Measurements from ENCODE around the gene SLC32A1. TPM values are rescaled to one million over a fixed set of nuclear protein-coding genes. Genes with fewer than 3 reads are reported as not detected.
A peak's percentile ranks its signal among the peaks of the same experiment; 100 is the strongest.

SLC32A1 gene
- total RNA-seq, 2 donors from 2014 or later, result not detected

GRCh38 chr20:38728911-38729642 lies 4.8 kb downstream of the SLC32A1 start:
- H3K27ac Mint-ChIP-seq, result peak overlapping the region in 1 of 2 donors; percentile 15
- peak overlapping the region; percentile 73 for H3K4me3 Mint-ChIP-seq
- H3K9me3 Mint-ChIP-seq, result no peaks in the 10 kb centered on the region
- H3K36me3 Mint-ChIP-seq, result peaks cover 5% of the 10 kb centered on the region
- peaks cover 49 to 56% of the 10 kb centered on the region in 2 donors for H3K4me1 Mint-ChIP-seq (ENCODE audit: low read depth in 2 of 2)
- DNase-seq (ENCODE audit: low spot score) (no peak), ATAC-seq (no peak)
- peaks cover 70 to 81% of the 10 kb centered on the region in 2 donors for H3K27me3 Mint-ChIP-seq

GRCh38 chr20:38729767-38730166 lies 5.5 kb downstream of the SLC32A1 start:
- no peak overlapping the region for H3K27ac Mint-ChIP-seq
- peaks cover 69 to 88% of the 10 kb centered on the region in 2 donors for H3K27me3 Mint-ChIP-seq
- DNase-seq (ENCODE audit: low spot score) (no peak), ATAC-seq (no peak)
- H3K4me3 Mint-ChIP-seq, result peak overlapping the region; percentile 73
- H3K36me3 Mint-ChIP-seq, result peaks cover 5% of the 10 kb centered on the region
- H3K9me3 Mint-ChIP-seq, result no peaks in the 10 kb centered on the region
- H3K4me1 Mint-ChIP-seq (ENCODE audit: low read depth in 2 of 2), result peaks cover 49 to 53% of the 10 kb centered on the region in 2 donors

- no peak overlapping the region for H3K27ac Mint-ChIP-seq
- H3K27me3 Mint-ChIP-seq, result peaks cover 71 to 91% of the 10 kb centered on the region in 2 donors
- ATAC-seq, result no peak
- H3K36me3 Mint-ChIP-seq, result peaks cover 5% of the 10 kb centered on the region
- no peaks in the 10 kb centered on the region for H3K9me3 Mint-ChIP-seq
- no peak for DNase-seq (ENCODE audit: low spot score)
- peak overlapping the region; percentile 73 for H3K4me3 Mint-ChIP-seq
- peaks cover 49% of the 10 kb centered on the region in 2 donors for H3K4me1 Mint-ChIP-seq (ENCODE audit: low read depth in 2 of 2)
Measured at GRCh38 chr20:38730167-38730988, 6.1 kb downstream of the SLC32A1 start.

GRCh38 chr20:38730989-38731737 lies 6.9 kb downstream of the SLC32A1 start:
- ATAC-seq (peak; percentile 80 to 84), DNase-seq (ENCODE audit: low spot score) (peak; percentile 84)
- peaks cover 73 to 91% of the 10 kb centered on the region in 2 donors for H3K27me3 Mint-ChIP-seq
- H3K9me3 Mint-ChIP-seq, result no peaks in the 10 kb centered on the region
- H3K27ac Mint-ChIP-seq, result no peak overlapping the region
- peaks cover 5% of the 10 kb centered on the region for H3K36me3 Mint-ChIP-seq
- H3K4me3 Mint-ChIP-seq, result peak overlapping the region; percentile 53
- peaks cover 42 to 44% of the 10 kb centered on the region in 2 donors for H3K4me1 Mint-ChIP-seq (ENCODE audit: low read depth in 2 of 2)

- peaks cover 5% of the 10 kb centered on the region for H3K36me3 Mint-ChIP-seq
- ATAC-seq, result no peak
- no peaks in the 10 kb centered on the region for H3K9me3 Mint-ChIP-seq
- H3K4me1 Mint-ChIP-seq (ENCODE audit: low read depth in 2 of 2), result peaks cover 38 to 41% of the 10 kb centered on the region in 2 donors
- H3K27me3 Mint-ChIP-seq, result peaks cover 71 to 91% of the 10 kb centered on the region in 2 donors
- H3K4me3 Mint-ChIP-seq, result no peak overlapping the region
- no peak for DNase-seq (ENCODE audit: low spot score)
- no peak overlapping the region for H3K27ac Mint-ChIP-seq
Measured at GRCh38 chr20:38731738-38732113, 7.4 kb downstream of the SLC32A1 start.

- H3K4me3 Mint-ChIP-seq, result no peak overlapping the region
- no peak for DNase-seq (ENCODE audit: low spot score)
- ATAC-seq, result no peak
- peaks cover 5% of the 10 kb centered on the region for H3K36me3 Mint-ChIP-seq
- H3K9me3 Mint-ChIP-seq, result no peaks in the 10 kb centered on the region
- H3K4me1 Mint-ChIP-seq (ENCODE audit: low read depth in 2 of 2), result peaks cover 26 to 28% of the 10 kb centered on the region in 2 donors
- no peak overlapping the region for H3K27ac Mint-ChIP-seq
- H3K27me3 Mint-ChIP-seq, result peaks cover 63 to 86% of the 10 kb centered on the region in 2 donors
Measured at GRCh38 chr20:38732981-38733380, 8.7 kb downstream of the SLC32A1 start.

- Mint-ChIP-seq H3K27me3 (peaks cover 52 to 73% of the 10 kb centered on the region in 2 donors), H3K27ac (no peak overlapping the region), H3K4me3 (no peak overlapping the region), H3K36me3 (no peaks in the 10 kb centered on the region), H3K9me3 (no peaks in the 10 kb centered on the region), H3K4me1 (ENCODE audit: low read depth in 2 of 2) (peaks cover 11 to 13% of the 10 kb centered on the region in 2 donors)
- DNase-seq (ENCODE audit: low spot score) (no peak), ATAC-seq (no peak)
Measured at GRCh38 chr20:38735172-38735571, 10.9 kb downstream of the SLC32A1 start.

GRCh38 chr20:38737887-38738286 lies 13.6 kb downstream of the SLC32A1 start:
- no peak overlapping the region for H3K4me3 Mint-ChIP-seq
- peaks cover 58 to 76% of the 10 kb centered on the region in 2 donors for H3K27me3 Mint-ChIP-seq
- no peaks in the 10 kb centered on the region for H3K4me1 Mint-ChIP-seq (ENCODE audit: low read depth in 2 of 2)
- no peaks in the 10 kb centered on the region for H3K36me3 Mint-ChIP-seq
- DNase-seq (ENCODE audit: low spot score) (no peak), ATAC-seq (no peak)
- H3K27ac Mint-ChIP-seq, result no peak overlapping the region
- no peaks in the 10 kb centered on the region for H3K9me3 Mint-ChIP-seq

- no peaks in the 10 kb centered on the region for H3K36me3 Mint-ChIP-seq
- H3K4me3 Mint-ChIP-seq, result no peak overlapping the region
- no peak for ATAC-seq
- H3K4me1 Mint-ChIP-seq (ENCODE audit: low read depth in 2 of 2), result peaks cover 20 to 22% of the 10 kb centered on the region in 2 donors
- H3K27me3 Mint-ChIP-seq, result peaks cover 20 to 25% of the 10 kb centered on the region in 2 donors
- H3K27ac Mint-ChIP-seq, result no peak overlapping the region
- no peaks in the 10 kb centered on the region for H3K9me3 Mint-ChIP-seq
- no peak for DNase-seq (ENCODE audit: low spot score)
Measured at GRCh38 chr20:38745757-38746156, 21.5 kb downstream of the SLC32A1 start.

- H3K27ac Mint-ChIP-seq, result peak overlapping the region; percentile 83 to 96
- H3K4me3 Mint-ChIP-seq, result peak overlapping the region; percentile 98
Measured at GRCh38 chr20:38747495-38748096, 23.3 kb downstream of the SLC32A1 start.

GRCh38 chr20:38748097-38748860 lies 24.0 kb downstream of the SLC32A1 start, which contains the start of gene ACTR5:
Gene ACTR5, plus strand, starts transcription at chr20:38748460. Its CDS starts 19 bp downstream, at chr20:38748479.
- Mint-ChIP-seq H3K27me3 (peaks cover 0 to 8% of the 10 kb centered on the region in 2 donors), H3K4me3 (peak within 1 kb of the TSS; percentile 98), H3K27ac (peak within 1 kb of the TSS; percentile 83 to 96), H3K4me1 (ENCODE audit: low read depth in 2 of 2) (peaks cover 22 to 23% of the 10 kb centered on the region in 2 donors), H3K9me3 (no peaks in the 10 kb centered on the region), H3K36me3 (peaks cover 4% of the 10 kb centered on the region)
- peak; percentile 96 to 98 for ATAC-seq
- DNase-seq (ENCODE audit: low spot score), result peak; percentile 96

More at GRCh38 chr20:38747495-38748096, 23.3 kb downstream of the SLC32A1 start:
- ATAC-seq (no peak), DNase-seq (ENCODE audit: low spot score) (no peak)
- Mint-ChIP-seq H3K9me3 (no peaks in the 10 kb centered on the region), H3K27me3 (peaks cover 2 to 10% of the 10 kb centered on the region in 2 donors), H3K4me1 (ENCODE audit: low read depth in 2 of 2) (peaks cover 22 to 23% of the 10 kb centered on the region in 2 donors), H3K36me3 (peaks cover 4% of the 10 kb centered on the region)

- peak overlapping the region; percentile 86 for H3K4me3 Mint-ChIP-seq
- H3K27ac Mint-ChIP-seq, result peak overlapping the region; percentile 2 to 78
- H3K36me3 Mint-ChIP-seq, result peaks cover 4% of the 10 kb centered on the region
- DNase-seq (ENCODE audit: low spot score) (no peak), ATAC-seq (peak in 1 of 2 donors; percentile 40)
- peaks cover 22 to 23% of the 10 kb centered on the region in 2 donors for H3K4me1 Mint-ChIP-seq (ENCODE audit: low read depth in 2 of 2)
- peaks cover 0 to 3% of the 10 kb centered on the region in 2 donors for H3K27me3 Mint-ChIP-seq
- no peaks in the 10 kb centered on the region for H3K9me3 Mint-ChIP-seq
Measured at GRCh38 chr20:38748861-38749149, 24.5 kb downstream of the SLC32A1 start.
